H4 (cell line): ENCODE measurements around the gene SARS2. TPM values are rescaled to one million over a fixed set of nuclear protein-coding genes. Genes with fewer than 3 reads are reported as not detected.
"Not testable (repeated sequence)": the region's sequence is repeated elsewhere in the genome, so short reads cannot be mapped to it uniquely, and the experiment has no call there.

ENCODE experiments used
- DNase-seq: peaks from one replicate; pipeline ENCODE4 v3.0.0-alpha.2; 2015; ENCODE audit warnings: low spot score
- total RNA-seq: library from RNA; depleted of rRNA; stranded (reverse); fragments of >200 nt; shearing (Covaris generic); gene quantifications from 2 replicates; pipeline ENCODE4 v1.2.3, GENCODE V29; 2014; rRNA removed

Gene SARS2, protein sequence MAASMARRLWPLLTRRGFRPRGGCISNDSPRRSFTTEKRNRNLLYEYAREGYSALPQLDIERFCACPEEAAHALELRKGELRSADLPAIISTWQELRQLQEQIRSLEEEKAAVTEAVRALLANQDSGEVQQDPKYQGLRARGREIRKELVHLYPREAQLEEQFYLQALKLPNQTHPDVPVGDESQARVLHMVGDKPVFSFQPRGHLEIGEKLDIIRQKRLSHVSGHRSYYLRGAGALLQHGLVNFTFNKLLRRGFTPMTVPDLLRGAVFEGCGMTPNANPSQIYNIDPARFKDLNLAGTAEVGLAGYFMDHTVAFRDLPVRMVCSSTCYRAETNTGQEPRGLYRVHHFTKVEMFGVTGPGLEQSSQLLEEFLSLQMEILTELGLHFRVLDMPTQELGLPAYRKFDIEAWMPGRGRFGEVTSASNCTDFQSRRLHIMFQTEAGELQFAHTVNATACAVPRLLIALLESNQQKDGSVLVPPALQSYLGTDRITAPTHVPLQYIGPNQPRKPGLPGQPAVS
- total RNA-seq: 31.7 and 41.8 TPM in 2 replicates

DNA sequence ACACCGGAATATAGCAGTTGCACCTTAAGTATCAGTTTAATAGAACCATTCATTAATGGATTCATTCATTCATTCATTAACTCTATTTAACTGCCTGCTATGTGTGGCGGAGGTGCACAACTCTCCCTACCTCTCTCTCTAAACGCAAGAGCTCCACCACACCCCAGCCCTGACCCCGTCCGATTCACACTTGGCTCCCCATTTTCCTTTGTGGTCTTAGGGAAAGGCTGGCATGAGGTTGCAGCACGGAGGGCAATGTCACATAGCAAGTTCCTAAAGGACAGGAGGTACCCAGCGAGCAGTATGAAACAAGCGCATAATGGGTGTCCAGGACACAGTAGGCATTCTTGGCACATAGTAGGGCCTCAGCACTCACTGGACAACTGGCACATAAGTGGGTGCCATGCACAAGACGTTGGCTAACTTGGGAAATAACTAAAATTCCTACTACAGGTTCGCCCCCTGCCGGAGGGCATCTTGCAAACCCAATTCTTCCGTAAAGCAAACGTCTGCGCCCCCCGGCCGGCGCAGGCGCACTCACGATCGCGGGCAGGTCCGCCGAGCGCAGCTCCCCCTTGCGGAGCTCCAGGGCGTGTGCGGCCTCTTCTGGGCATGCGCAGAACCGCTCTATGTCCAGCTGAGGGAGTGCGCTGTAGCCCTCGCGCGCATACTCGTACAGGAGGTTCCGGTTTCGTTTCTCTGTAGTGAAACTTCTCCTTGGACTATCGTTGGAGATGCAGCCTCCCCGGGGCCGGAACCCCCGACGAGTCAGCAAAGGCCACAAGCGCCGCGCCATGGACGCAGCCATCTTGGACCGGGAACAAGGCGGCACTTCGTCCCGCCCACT is at the start of gene SARS2:
SARS2 (minus strand) TSS at position 835 of the 847 bp plus-strand sequence; CDS start at position 808, 27 bp downstream.
- peak; percentile 97 for DNase-seq

DNA sequence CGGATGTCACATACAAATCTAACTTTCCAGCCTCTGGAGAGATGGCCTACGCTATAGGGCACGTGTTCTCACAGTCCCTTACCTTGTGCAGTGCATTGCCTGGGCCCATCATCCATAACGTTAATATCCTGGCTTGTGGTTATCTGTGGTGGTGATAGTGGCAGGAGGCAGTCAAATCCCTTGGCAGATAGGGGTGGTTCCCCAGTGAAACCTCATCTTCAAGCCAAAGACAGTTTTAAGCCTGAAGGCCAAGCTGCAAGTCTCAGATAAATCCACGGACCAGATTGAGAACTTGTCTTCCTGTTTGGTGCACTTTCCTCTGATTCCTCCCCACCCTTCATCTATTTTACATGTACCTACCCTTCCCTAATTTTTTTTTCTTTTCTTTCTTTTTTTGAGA is 49.2 kb upstream of the SARS2 start:
- no peak for DNase-seq

- DNase-seq: no peak
Measured at GRCh38 chr19:38978326-38978689, 47.7 kb upstream of the SARS2 start.

GRCh38 chr19:38977445-38978325 is 47.1 kb upstream of the SARS2 start:
- peak; percentile 50 for DNase-seq

- DNase-seq: peak; percentile 55
Measured at GRCh38 chr19:38975861-38976271, 45.3 kb upstream of the SARS2 start.

GRCh38 chr19:38975214-38975860 is 44.8 kb upstream of the SARS2 start, which contains the start of gene FBXO17:
Gene FBXO17, minus strand, starts transcription at chr19:38975742. Its CDS starts 25,423 bp downstream, at chr19:38950319.
- peak; percentile 63 for DNase-seq

- no peak for DNase-seq
Measured at GRCh38 chr19:38974624-38975213, 44.2 kb upstream of the SARS2 start.

- DNase-seq: no peak
Measured at GRCh38 chr19:38971672-38972071, 41.1 kb upstream of the SARS2 start.

- peak; percentile 68 for DNase-seq
Measured at GRCh38 chr19:38970664-38971532, 40.3 kb upstream of the SARS2 start.

- DNase-seq: not testable (repeated sequence)
Measured at GRCh38 chr19:38966149-38966548, 35.6 kb upstream of the SARS2 start.

DNA sequence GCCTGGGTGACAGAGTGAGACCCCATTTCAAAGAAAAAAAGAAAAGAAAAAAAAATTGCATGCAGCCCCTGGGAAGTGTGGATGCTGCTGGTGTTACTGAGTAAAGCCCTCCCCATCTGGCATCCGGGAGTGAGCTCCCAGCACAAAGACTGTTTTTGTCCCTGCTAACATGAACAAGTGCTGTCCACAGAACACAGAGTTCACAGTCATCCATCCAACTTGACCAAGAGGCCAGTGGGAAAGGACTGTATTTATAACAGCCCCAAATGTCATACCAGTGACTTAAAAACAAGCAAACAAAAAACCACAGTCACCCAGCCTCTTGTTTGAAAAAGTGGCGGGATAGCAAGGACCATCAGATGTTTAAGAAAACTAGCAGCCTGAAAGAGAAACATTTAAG is 34.2 kb upstream of the SARS2 start:
- DNase-seq: no peak

DNA sequence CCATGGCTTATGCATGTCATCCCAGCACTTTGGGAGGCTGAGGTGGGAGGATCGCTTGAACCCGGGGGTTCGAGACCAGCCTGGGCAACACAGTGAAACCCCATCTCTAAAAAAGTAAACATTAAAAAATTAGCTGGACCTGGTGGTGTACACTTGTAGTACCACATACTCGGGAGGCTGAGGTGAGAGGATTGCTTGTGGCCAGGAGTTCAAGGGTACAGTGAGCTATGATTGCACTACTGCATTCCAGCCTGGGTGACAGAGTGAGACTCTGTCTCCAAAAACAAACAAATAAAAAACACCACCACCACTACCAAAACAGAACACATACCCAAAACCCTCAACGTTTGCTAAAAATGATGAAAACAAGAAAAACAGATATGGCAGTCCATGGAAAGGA is 29.1 kb upstream of the SARS2 start:
- no peak for DNase-seq

- DNase-seq: no peak
Measured at GRCh38 chr19:38958301-38958700, 27.7 kb upstream of the SARS2 start.

GRCh38 chr19:38956264-38956663 is 25.7 kb upstream of the SARS2 start:
- DNase-seq: no peak

DNA sequence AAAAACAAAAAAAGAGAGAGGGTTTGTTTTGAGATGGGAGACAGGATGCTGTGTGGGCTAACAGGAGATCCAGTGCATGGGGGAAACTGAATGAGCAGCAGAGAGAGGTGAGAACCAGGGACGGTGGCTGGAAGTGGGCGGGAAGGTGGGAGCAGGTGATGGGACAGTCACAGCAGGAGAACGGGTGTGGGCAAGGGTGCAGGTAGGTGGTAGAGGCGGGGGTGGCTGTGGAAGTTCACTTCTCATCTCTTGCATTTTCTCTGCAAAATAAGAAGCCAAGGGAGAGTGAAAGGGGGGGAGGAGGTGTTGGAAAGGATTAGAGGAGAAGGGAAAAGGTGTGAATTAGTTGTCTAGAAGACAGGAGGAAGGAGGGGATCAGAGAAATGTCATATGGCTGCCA is 23.1 kb upstream of the SARS2 start:
- no peak for DNase-seq

DNA sequence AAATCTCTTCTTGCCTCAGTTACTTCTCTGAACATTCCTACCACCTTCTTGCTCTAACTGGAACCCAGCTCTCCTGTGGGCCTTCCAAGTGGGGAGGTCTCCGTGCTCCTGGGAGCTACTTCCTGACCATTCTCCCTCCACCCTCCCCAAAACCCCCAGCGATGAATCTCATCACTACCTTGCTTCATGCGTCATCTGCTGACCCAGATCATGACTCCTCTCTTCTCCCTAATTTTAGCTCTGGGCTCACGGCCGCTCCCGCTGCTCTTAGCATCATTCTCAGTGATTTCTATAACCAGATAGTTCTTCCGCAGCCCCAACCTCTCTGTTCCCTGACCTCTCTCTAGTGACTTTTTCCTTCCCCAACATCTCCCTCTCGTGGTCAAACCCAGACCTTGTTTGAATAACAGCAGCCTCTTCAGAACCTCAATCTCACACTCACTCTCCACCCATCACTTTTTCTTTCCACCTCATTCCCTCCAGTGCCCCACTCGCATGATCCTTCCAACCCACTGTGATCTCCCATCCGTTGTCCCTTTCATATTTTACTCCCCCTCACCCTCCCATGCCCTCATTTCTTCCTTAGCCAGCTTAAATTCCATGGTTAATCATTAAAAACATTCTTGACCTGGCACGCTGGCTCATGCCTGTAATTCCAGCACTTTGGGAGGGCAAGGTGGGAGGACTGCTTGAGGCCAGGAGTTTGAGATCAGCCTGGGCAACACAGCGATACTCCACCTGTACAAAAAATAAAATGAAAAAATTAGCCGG is 22.0 kb upstream of the SARS2 start:
- DNase-seq: no peak

DNA sequence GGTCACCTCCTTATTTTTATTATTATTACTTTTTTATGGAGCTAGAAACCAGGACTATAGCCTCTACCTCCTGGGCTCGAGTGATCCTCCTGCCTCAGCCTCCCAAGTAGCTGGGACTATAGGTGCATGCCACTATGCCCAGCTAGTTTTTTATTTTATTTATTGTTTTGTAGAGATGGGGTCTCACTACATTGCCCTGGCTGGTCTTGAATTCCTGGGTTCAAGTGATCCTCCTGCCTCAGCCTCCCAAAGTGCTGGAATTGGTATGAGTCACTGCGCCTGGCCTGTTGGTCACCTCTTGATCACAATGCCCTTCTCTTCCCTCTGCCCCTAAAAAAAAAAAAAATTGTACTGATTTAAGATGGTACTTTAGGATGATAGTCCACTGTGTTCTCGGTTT is 20.6 kb upstream of the SARS2 start:
- DNase-seq: no peak

DNA sequence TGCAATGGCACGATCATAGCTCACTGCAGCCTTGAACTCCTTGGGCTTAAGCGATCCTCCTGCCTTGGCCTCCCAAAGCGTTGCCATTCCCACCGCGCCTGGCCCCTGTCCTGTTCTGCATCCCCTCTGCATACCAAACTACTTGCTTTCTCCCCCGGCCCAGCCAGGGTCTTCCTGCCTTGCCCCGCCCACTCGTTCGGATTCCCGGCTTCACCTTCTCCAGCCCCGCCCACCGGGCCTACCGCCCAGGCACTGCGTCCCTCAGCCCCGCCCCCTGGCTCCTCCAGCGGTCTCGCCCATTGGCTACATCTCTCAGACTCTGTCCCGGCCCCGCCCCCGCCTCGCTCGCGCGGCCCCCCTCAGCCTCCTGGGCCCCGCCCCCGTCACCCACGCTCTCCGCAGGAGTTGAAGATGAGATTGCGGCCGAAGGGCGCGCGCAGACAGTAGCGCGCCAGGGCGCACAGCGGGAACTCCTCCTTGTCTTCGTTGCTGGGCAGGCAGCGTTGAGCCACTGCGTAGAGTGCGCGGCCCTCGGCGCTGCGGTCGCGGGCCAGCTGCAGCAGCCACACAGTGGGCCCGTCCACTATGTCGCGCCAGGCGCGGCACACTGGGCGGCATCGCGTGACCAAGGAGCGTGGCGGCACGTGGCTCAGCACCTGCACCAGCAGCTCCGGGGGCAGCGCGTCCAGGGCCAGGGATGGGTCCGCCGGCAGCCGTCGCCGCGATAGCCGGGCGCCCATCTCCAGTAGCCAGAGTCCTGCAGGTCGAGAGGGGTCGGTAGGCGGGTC is 19.2 kb upstream of the SARS2 start:
- no peak for DNase-seq
